IMR-90 (cell line): ENCODE measurements around the gene CCDC69. TPM values are rescaled to one million over a fixed set of nuclear protein-coding genes. Genes with fewer than 3 reads are reported as not detected.

ENCODE experiments used
- ATAC-seq: fragments of 200-7000 bp; cut with Tn5 transposase; 2 replicates; pipeline ENCODE4 v1.9.1; 2020; ENCODE audit warnings: low read depth, mild to moderate bottlenecking, moderate library complexity
- BruUV-seq: library from RNA; stranded (reverse); fragments of 400-500 nt; replicated peaks from 2 replicates; lab custom pipeline; 2021; lab: Mats Ljungman, UMichigan
- CTCF ChIA-PET: fragments of 300-600 bp; formaldehyde crosslinking; extraction: SDS; loops from one replicate; lab custom pipeline; 2021; ENCODE audit warnings: antibody characterized with exemption; lab: Yijun Ruan, JAX
- POLR2A ChIA-PET: fragments of 300-600 bp; sonication (Branson Sonifier 250); formaldehyde crosslinking; loops from one replicate; lab custom pipeline; 2022; ENCODE audit warnings: antibody characterized with exemption; ENCODE audit not compliant: unreplicated experiment; lab: Charles Lee
- DNase-seq: peaks from one replicate; pipeline ENCODE4 v3.0.0; 2013
- H2AFZ ChIP-seq: replicated peaks from 2 replicates; pipeline ENCODE3; 2013; ENCODE audit warnings: low read length, mild to moderate bottlenecking; ENCODE audit not compliant: poor library complexity
- H2AK5ac ChIP-seq: 2 replicates; pipeline ENCODE4 v1.6.1; 2013; ENCODE audit warnings: low read depth, low read length, inconsistent platforms
- H2AK9ac ChIP-seq: replicated peaks from 2 replicates; pipeline ENCODE3; 2013; ENCODE audit warnings: mild to moderate bottlenecking, low read depth, low read length, moderate library complexity; ENCODE audit not compliant: poor library complexity
- H2BK120ac ChIP-seq: 2 replicates; pipeline ENCODE4 v1.6.1; 2013; ENCODE audit warnings: low read depth, low read length, inconsistent platforms
- H2BK15ac ChIP-seq: 3 replicates; pipeline ENCODE4 v1.6.1; 2013; ENCODE audit warnings: low read depth, low read length, inconsistent platforms
- H2BK20ac ChIP-seq: 2 replicates; pipeline ENCODE4 v1.6.1; 2013; ENCODE audit warnings: low read depth, mild to moderate bottlenecking, inconsistent platforms, low read length, moderate library complexity
- H2BK5ac ChIP-seq: 2 replicates; pipeline ENCODE4 v1.6.1; 2013; ENCODE audit warnings: mild to moderate bottlenecking, low read depth, low read length, inconsistent platforms; ENCODE audit not compliant: poor library complexity, severe bottlenecking
- H3K14ac ChIP-seq: replicated peaks from 2 replicates; pipeline ENCODE4 v1.6.1; 2013; ENCODE audit warnings: low read depth, low read length, inconsistent platforms
- H3K18ac ChIP-seq: 2 replicates; pipeline ENCODE4 v1.6.1; 2013; ENCODE audit warnings: low read depth, low read length, control low read depth
- H3K23ac ChIP-seq: 2 replicates; pipeline ENCODE4 v1.6.1; 2013; ENCODE audit warnings: low read depth, low read length, inconsistent platforms
- H3K27ac ChIP-seq: 2 replicates; pipeline ENCODE4 v1.5.1; 2013; ENCODE audit warnings: mild to moderate bottlenecking, control low read depth, low read length; ENCODE audit not compliant: insufficient read depth
- H3K27me3 ChIP-seq: 2 replicates; pipeline ENCODE4 v1.6.1; 2013; ENCODE audit warnings: low read length; ENCODE audit not compliant: control insufficient read depth, insufficient read depth
- H3K36me3 ChIP-seq: 2 replicates; pipeline ENCODE4 v1.6.1; 2013; ENCODE audit warnings: low read length, mixed read lengths; ENCODE audit not compliant: control insufficient read depth, insufficient read depth
- H3K4ac ChIP-seq: 2 replicates; pipeline ENCODE4 v1.6.1; 2013; ENCODE audit warnings: low read depth, low read length, inconsistent platforms
- H3K4me1 ChIP-seq: 2 replicates; pipeline ENCODE4 v1.6.1; 2013; ENCODE audit warnings: low read length, mixed read lengths; ENCODE audit not compliant: control insufficient read depth, insufficient read depth
- H3K4me2 ChIP-seq: 2 replicates; pipeline ENCODE4 v1.6.1; 2013; ENCODE audit warnings: low read depth, mild to moderate bottlenecking, control low read depth, low read length, moderate library complexity
- H3K4me3 ChIP-seq: 2 replicates; pipeline ENCODE4 v1.5.1; 2013; ENCODE audit warnings: low read depth, mild to moderate bottlenecking, control low read depth, low read length, moderate library complexity; ENCODE audit not compliant: insufficient read depth
- H3K56ac ChIP-seq: 2 replicates; pipeline ENCODE4 v1.6.1; 2013; ENCODE audit warnings: low read length, inconsistent platforms; ENCODE audit not compliant: insufficient read depth; ENCODE audit errors: extremely low read depth
- H3K79me1 ChIP-seq, 2 experiments: 2 replicates each; pipeline ENCODE4 v1.6.1; 2013; ENCODE audit warnings: low read length in 2 of 2, inconsistent platforms in 1 of 2, low read depth in 1 of 2
- H3K9ac ChIP-seq: 2 replicates; pipeline ENCODE4 v1.6.1; 2013; ENCODE audit warnings: low read depth, low read length, control low read depth
- H3K9me1 ChIP-seq: 2 replicates; pipeline ENCODE4 v1.6.1; 2013; ENCODE audit warnings: low read length, inconsistent platforms; ENCODE audit not compliant: insufficient read depth
- H3K9me3 ChIP-seq: 2 replicates; pipeline ENCODE4 v1.6.1; 2013; ENCODE audit warnings: low read length; ENCODE audit not compliant: control insufficient read depth, insufficient read depth
- H4K20me1 ChIP-seq: 2 replicates; pipeline ENCODE4 v1.6.1; 2013; ENCODE audit warnings: low read length, inconsistent platforms; ENCODE audit not compliant: insufficient read depth
- H4K5ac ChIP-seq: 2 replicates; pipeline ENCODE4 v1.6.1; 2013; ENCODE audit warnings: mild to moderate bottlenecking, low read depth, low read length, control low read depth
- H4K8ac ChIP-seq, 2 experiments: 2 replicates each; pipeline ENCODE4 v1.6.1; 2013; ENCODE audit warnings: low read depth in 2 of 2, low read length in 2 of 2, control low read depth in 1 of 2, inconsistent platforms in 1 of 2
- H4K91ac ChIP-seq: 2 replicates; pipeline ENCODE4 v1.6.1; 2013; ENCODE audit warnings: low read depth, low read length, inconsistent platforms; ENCODE audit not compliant: insufficient read depth
- BHLHE40 ChIP-seq: fragments of 150-350 bp; IDR thresholded peaks from 2 replicates; pipeline ENCODE4 v1.6.1; 2016; ENCODE audit warnings: mild to moderate bottlenecking, low read depth, low read length
- CEBPB ChIP-seq: IDR thresholded peaks from 2 replicates; pipeline ENCODE4 v1.6.1; 2012; ENCODE audit warnings: low read depth, low read length, improper control_type of control experiment
- ELK1 ChIP-seq: fragments of 150-350 bp; IDR thresholded peaks from 2 replicates; pipeline ENCODE4 v1.6.1; 2016; ENCODE audit warnings: low read depth, mild to moderate bottlenecking, low read length, moderate library complexity, borderline replicate concordance
- FOS ChIP-seq: fragments of 150-350 bp; IDR thresholded peaks from 2 replicates; pipeline ENCODE4 v1.6.1; 2016; ENCODE audit warnings: low read depth, low read length
- MXI1 ChIP-seq: IDR thresholded peaks from 2 replicates; pipeline ENCODE4 v1.6.1; 2012; ENCODE audit warnings: low read depth, mild to moderate bottlenecking, low read length, moderate library complexity, borderline replicate concordance
- NFE2L2 ChIP-seq: fragments of 150-350 bp; IDR thresholded peaks from 2 replicates; pipeline ENCODE4 v1.6.1; 2016; ENCODE audit warnings: low read depth, mild to moderate bottlenecking, low read length
- RAD21 ChIP-seq: IDR thresholded peaks from 2 replicates; pipeline ENCODE4 v1.6.1; 2012; ENCODE audit warnings: low read length, improper control_type of control experiment
- RCOR1 ChIP-seq: IDR thresholded peaks from 2 replicates; pipeline ENCODE4 v1.6.1; 2012; ENCODE audit warnings: mild to moderate bottlenecking, low read length, improper control_type of control experiment; ENCODE audit not compliant: insufficient replicate concordance
- RFX5 ChIP-seq: IDR thresholded peaks from 2 replicates; pipeline ENCODE4 v1.8.0; 2012; ENCODE audit warnings: low read depth, mild to moderate bottlenecking, low read length, moderate library complexity
- WGBS, 2 experiments: methylation state at CpG; one replicate each; pipeline versions ENCODE4 v1.1.5 to v1.1.7; 2013; ENCODE audit warnings: missing lambda C conversion rate in 2 of 2; ENCODE audit not compliant: insufficient read length in 1 of 2; ENCODE audit errors: extremely low coverage in 2 of 2; 5-methylcytosine and 5-hydroxymethylcytosine counted together
- dilution Hi-C: fragments of 300-500 bp; cut with HindIII; formaldehyde crosslinking; loops from one replicate; pipeline ENCODE4 v1.14.3; 2018; ENCODE audit warnings: low sequenced_read_pairs; ENCODE audit not compliant: unreplicated experiment
- in situ Hi-C: fragments of 300-500 bp; cut with MboI; formaldehyde crosslinking; loops from 3 replicates; pipeline ENCODE4 v1.14.3; 2019; ENCODE audit warnings: low sequenced_read_pairs, inconsistent platforms, mixed read lengths
- intact Hi-C: fragments of 100-400 bp; cut with micrococcal nuclease; formaldehyde crosslinking; loops from 2 replicates; pipeline ENCODE4 v1.10.0; 2022
- polyA plus RNA-seq, 3 experiments: library from polyadenylated mRNA; depleted of rRNA; stranded (reverse); fragments of >200 nt; gene quantifications; 2 replicates each; pipeline ENCODE4 v1.2.3, GENCODE V29; 2012; ENCODE audit warnings: low replicate concordance in 1 of 3
- total RNA-seq: library from RNA; depleted of rRNA; stranded (reverse); fragments of >200 nt; gene quantifications from 2 replicates; pipeline ENCODE4 v1.2.3, GENCODE V29; 2012
- TF ChIP-seq, protein P1 (sequence below): fragments of 150-350 bp; IDR thresholded peaks from 2 replicates; pipeline ENCODE4 v1.6.1; 2017; ENCODE audit warnings: mild to moderate bottlenecking, antibody characterized with exemption, low read length, low read depth
- TF ChIP-seq, protein P2 (sequence below): conservative IDR thresholded peaks from 2 replicates; pipeline ENCODE4 v1.5.1; 2012; ENCODE audit warnings: mild to moderate bottlenecking, low read depth, low read length, improper control_type of control experiment

CCDC69 gene
- total and polyA plus RNA-seq, 2 of the 4 experiments (the other 2 are of a cell fraction) = 0.36 to 0.48 TPM

DNA sequence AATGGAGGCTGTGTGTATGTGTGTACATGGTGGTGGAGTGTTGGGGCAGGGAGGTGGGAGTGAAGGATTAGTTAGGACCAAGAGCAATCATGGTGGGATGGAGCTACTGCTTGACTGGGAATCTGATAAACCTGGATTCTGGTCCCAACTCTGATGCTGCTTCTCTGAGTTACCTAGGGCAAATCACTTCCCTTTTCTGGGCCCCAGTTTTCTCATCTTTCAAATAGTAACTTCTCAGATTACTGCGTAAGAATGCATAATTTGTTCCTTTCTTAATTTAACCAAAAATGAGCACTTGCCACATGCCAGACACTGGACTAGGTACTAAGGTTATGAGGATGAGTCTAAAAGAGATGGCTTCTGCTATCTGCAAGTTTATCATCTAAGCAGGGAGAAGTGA lies 45.5 kb downstream of the CCDC69 start:
- no peak overlapping the region for H3K27ac ChIP-seq
- H3K4me3 ChIP-seq = no peak overlapping the region
- no peak overlapping the region for H3K18ac ChIP-seq
- H3K4me1 ChIP-seq = no peaks in the 10 kb centered on the region
- in situ Hi-C loops (no loop called here), dilution Hi-C loops (no loop called here), intact Hi-C loops (no loop called here)
- no peak overlapping the region for H2BK20ac ChIP-seq
- H3K27me3 ChIP-seq = peaks cover 16% of the 10 kb centered on the region
- no peaks in the 10 kb centered on the region for H4K20me1 ChIP-seq
- BruUV-seq = no TSS peak
- no peak overlapping the region for H3K23ac ChIP-seq
- no peak overlapping the region for H4K91ac ChIP-seq
- no peak overlapping the region for H2AFZ ChIP-seq
- no peak overlapping the region for H4K8ac ChIP-seq
- no CpG with 5 or more reads among the region's 1 CpG for WGBS, 2 experiments
- H3K9me3 ChIP-seq = no peaks in the 10 kb centered on the region
- ATAC-seq = no peak
- H3K14ac ChIP-seq = no peak overlapping the region
- no peak overlapping the region for H3K4me2 ChIP-seq
- H3K9ac ChIP-seq = no peak overlapping the region
- no peaks in the 10 kb centered on the region for H3K36me3 ChIP-seq
- DNase-seq = no peak
- no peak overlapping the region for H4K5ac ChIP-seq
- TF ChIP-seq CEBPB = no peak
- TF ChIP-seq RFX5 = no peak
- TF ChIP-seq FOS = no peak
- TF ChIP-seq ELK1 = no peak
- TF ChIP-seq, protein P1, sequence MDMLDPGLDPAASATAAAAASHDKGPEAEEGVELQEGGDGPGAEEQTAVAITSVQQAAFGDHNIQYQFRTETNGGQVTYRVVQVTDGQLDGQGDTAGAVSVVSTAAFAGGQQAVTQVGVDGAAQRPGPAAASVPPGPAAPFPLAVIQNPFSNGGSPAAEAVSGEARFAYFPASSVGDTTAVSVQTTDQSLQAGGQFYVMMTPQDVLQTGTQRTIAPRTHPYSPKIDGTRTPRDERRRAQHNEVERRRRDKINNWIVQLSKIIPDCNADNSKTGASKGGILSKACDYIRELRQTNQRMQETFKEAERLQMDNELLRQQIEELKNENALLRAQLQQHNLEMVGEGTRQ = no peak
- TF ChIP-seq, protein P2, sequence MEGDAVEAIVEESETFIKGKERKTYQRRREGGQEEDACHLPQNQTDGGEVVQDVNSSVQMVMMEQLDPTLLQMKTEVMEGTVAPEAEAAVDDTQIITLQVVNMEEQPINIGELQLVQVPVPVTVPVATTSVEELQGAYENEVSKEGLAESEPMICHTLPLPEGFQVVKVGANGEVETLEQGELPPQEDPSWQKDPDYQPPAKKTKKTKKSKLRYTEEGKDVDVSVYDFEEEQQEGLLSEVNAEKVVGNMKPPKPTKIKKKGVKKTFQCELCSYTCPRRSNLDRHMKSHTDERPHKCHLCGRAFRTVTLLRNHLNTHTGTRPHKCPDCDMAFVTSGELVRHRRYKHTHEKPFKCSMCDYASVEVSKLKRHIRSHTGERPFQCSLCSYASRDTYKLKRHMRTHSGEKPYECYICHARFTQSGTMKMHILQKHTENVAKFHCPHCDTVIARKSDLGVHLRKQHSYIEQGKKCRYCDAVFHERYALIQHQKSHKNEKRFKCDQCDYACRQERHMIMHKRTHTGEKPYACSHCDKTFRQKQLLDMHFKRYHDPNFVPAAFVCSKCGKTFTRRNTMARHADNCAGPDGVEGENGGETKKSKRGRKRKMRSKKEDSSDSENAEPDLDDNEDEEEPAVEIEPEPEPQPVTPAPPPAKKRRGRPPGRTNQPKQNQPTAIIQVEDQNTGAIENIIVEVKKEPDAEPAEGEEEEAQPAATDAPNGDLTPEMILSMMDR = no peak
- no peak for TF ChIP-seq MXI1
- no peak for TF ChIP-seq BHLHE40
- no peak for TF ChIP-seq RCOR1
- no peak for TF ChIP-seq RAD21
- TF ChIP-seq NFE2L2 = no peak
- no peak overlapping the region for H3K4ac ChIP-seq
- H2BK120ac ChIP-seq = no peak overlapping the region
- no peak overlapping the region for H2AK5ac ChIP-seq
- no peak overlapping the region for H3K56ac ChIP-seq
- no peak overlapping the region for H2BK15ac ChIP-seq
- no peak overlapping the region for H2BK5ac ChIP-seq
- CTCF ChIA-PET = no interaction called here
- H3K79me1 ChIP-seq = no peaks in the 10 kb centered on the region
- POLR2A ChIA-PET = no interaction called here
- no peaks in the 10 kb centered on the region for H3K9me1 ChIP-seq
- H2AK9ac ChIP-seq = no peak overlapping the region
